Endothelial cell (in vitro differentiated cells): Measurements from ENCODE around the gene TMC5. TPM values are rescaled to one million over a fixed set of nuclear protein-coding genes. Genes with fewer than 3 reads are reported as not detected.
"Not testable (repeated sequence)": the region's sequence is repeated elsewhere in the genome, so short reads cannot be mapped to it uniquely, and the experiment has no call there.

ENCODE experiments used
- DNase-seq: peaks from one replicate; pipeline ENCODE4 v3.0.0; 2021; ENCODE audit warnings: low spot score
- H3K27ac Mint-ChIP-seq: one replicate; pipeline ENCODE4 v1.8.0; 2021; ENCODE audit warnings: mixed read lengths, inconsistent platforms; ENCODE audit not compliant: unreplicated experiment
- H3K27me3 Mint-ChIP-seq: one replicate; pipeline ENCODE4 v1.8.0; 2021; ENCODE audit warnings: mild to moderate bottlenecking, moderate library complexity, mixed read lengths, inconsistent platforms; ENCODE audit not compliant: unreplicated experiment
- H3K36me3 Mint-ChIP-seq: one replicate; pipeline ENCODE4 v1.8.0; 2021; ENCODE audit warnings: mild to moderate bottlenecking, low read depth, mixed read lengths, inconsistent platforms; ENCODE audit not compliant: unreplicated experiment
- H3K4me1 Mint-ChIP-seq: one replicate; pipeline ENCODE4 v1.8.0; 2021; ENCODE audit warnings: mild to moderate bottlenecking, mixed read lengths, inconsistent platforms; ENCODE audit not compliant: unreplicated experiment
- H3K4me3 Mint-ChIP-seq: one replicate; pipeline ENCODE4 v1.8.0; 2021; ENCODE audit warnings: mild to moderate bottlenecking, mixed read lengths, inconsistent platforms; ENCODE audit not compliant: unreplicated experiment
- H3K9me3 Mint-ChIP-seq: one replicate; pipeline ENCODE4 v1.8.0; 2021; ENCODE audit warnings: mixed read lengths, inconsistent platforms; ENCODE audit not compliant: unreplicated experiment
- total RNA-seq: library from RNA; stranded (reverse); fragmentation: NEBNext Ultra II Directional; extraction: Animal tissue kit (Norgen Biotek cat#: 25700); gene quantifications from one replicate; pipeline ENCODE4 v1.2.1, GENCODE V29; 2021; ENCODE audit not compliant: unreplicated experiment
- TF ChIP-seq, protein P1 (sequence below): fragments of 200-600 bp; sonication (generic); IDR thresholded peaks from one replicate; pipeline ENCODE4 v1.5.0; 2021; ENCODE audit warnings: antibody characterized with exemption; ENCODE audit not compliant: unreplicated experiment

TMC5 gene
- total RNA-seq, 1 donor from 2014 or later = 0.69 TPM

DNA sequence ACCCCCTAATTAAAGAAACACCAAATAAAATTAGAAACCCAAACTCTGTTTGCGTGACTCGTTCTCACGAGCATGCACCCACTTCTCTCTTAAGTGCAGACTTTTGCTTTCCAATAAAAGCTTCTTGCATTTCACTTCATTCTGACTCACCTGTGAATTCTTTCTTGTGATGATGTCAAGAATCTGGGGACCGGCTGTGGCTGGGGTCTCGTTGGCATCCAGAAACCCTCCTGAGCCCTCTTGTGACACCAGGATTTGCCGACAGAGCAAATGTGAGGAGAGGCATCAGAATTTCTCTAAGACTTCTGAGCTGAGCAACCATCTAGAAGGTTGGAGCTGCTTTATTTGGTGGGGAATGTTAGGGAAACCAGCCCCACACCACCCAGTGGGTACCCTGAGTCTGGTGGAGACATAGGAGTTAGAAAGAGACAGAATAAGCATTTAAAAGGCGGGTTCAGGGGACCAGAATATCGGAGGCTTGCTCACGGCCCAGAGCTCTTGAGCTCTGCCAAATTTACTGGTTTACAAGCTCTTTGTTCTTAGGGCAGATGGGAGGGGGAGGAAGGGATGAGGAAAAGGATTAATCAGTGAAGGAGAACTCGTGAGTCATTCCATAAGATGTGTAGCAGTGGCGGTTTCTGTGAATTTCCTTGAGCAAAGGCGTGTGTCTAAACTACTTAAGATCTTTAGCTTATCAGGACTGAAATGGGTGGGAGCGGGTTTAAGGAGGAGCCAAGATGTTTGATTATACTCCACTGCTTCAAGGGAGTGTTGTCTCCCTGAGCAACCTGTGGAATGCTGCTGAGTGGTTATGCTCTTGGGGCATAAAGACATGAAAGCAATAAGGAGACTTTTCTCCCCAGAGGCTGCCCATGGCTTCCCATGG is 24.2 kb upstream of the TMC5 start:
- no peaks in the 10 kb centered on the region for H3K27me3 Mint-ChIP-seq
- H3K4me3 Mint-ChIP-seq = no peak overlapping the region
- H3K4me1 Mint-ChIP-seq = peaks cover 32% of the 10 kb centered on the region
- no peaks in the 10 kb centered on the region for H3K9me3 Mint-ChIP-seq
- TF ChIP-seq, protein P1, sequence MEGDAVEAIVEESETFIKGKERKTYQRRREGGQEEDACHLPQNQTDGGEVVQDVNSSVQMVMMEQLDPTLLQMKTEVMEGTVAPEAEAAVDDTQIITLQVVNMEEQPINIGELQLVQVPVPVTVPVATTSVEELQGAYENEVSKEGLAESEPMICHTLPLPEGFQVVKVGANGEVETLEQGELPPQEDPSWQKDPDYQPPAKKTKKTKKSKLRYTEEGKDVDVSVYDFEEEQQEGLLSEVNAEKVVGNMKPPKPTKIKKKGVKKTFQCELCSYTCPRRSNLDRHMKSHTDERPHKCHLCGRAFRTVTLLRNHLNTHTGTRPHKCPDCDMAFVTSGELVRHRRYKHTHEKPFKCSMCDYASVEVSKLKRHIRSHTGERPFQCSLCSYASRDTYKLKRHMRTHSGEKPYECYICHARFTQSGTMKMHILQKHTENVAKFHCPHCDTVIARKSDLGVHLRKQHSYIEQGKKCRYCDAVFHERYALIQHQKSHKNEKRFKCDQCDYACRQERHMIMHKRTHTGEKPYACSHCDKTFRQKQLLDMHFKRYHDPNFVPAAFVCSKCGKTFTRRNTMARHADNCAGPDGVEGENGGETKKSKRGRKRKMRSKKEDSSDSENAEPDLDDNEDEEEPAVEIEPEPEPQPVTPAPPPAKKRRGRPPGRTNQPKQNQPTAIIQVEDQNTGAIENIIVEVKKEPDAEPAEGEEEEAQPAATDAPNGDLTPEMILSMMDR = no peak
- no peak for DNase-seq
- H3K27ac Mint-ChIP-seq = peak overlapping the region; percentile 89
- H3K36me3 Mint-ChIP-seq = peaks cover 4% of the 10 kb centered on the region

DNA sequence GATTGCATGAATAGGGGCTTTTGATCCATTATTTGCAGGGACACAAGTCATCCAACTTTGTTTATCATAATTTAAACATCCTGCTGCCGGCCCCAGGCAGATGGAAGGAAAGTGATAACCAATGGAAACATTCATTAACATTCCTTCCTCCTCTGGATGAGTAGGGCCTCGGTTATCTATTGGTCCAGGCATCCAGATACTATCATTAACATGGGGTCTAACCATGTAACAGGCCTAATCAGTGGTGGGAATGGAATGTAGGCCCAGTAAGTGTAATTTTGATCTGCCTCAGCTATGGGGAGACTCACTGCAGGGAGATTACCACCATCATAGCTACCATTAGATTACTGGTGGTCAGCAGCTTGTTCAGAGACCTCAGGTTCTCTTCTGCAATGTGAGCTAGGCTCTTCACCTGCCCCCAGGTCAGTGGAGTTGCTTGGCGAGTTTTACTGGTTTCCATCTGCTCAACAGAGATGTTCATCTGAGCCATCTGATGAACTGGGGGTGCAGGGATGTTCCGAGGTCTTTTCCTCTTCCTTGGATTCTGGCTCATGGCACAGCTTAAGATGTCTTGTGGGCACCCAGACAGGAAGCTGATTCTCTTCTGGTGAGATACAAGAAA is 21.9 kb upstream of the TMC5 start:
- not testable (repeated sequence) for H3K27me3 Mint-ChIP-seq, H3K4me3 Mint-ChIP-seq, DNase-seq, H3K36me3 Mint-ChIP-seq, H3K9me3 Mint-ChIP-seq
- Mint-ChIP-seq H3K4me1 (peaks cover 32% of the 10 kb centered on the region), H3K27ac (peak overlapping the region; percentile 70)

DNA sequence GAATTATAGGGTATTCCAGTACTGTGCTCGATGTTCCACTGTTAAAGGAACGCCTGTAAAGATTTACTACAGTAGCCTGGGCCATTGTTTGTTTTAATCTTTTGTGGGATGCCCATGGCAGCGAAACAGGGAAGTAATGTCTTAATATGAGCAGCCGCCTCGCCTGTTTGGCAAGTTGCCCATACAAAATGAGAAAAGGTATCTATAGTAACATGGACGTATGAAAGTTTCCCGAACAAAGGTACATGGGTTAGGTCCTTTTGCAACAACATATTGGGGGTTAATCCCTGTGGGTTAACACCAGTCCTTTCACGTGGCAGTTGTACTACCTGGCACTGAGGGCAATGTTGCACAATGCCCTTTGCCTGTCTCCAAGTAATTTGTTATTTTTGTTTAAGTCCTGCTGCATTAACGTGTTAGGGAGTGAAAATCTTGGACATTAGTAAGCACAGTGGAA is 21.1 kb upstream of the TMC5 start:
- TF ChIP-seq, protein P1 = no peak
- H3K36me3 Mint-ChIP-seq = peaks cover 11% of the 10 kb centered on the region
- H3K27me3 Mint-ChIP-seq = no peaks in the 10 kb centered on the region
- H3K27ac Mint-ChIP-seq = peak overlapping the region; percentile 70
- H3K4me3 Mint-ChIP-seq = no peak overlapping the region
- no peak for DNase-seq
- peaks cover 4% of the 10 kb centered on the region for H3K9me3 Mint-ChIP-seq
- H3K4me1 Mint-ChIP-seq = peaks cover 32% of the 10 kb centered on the region

DNA sequence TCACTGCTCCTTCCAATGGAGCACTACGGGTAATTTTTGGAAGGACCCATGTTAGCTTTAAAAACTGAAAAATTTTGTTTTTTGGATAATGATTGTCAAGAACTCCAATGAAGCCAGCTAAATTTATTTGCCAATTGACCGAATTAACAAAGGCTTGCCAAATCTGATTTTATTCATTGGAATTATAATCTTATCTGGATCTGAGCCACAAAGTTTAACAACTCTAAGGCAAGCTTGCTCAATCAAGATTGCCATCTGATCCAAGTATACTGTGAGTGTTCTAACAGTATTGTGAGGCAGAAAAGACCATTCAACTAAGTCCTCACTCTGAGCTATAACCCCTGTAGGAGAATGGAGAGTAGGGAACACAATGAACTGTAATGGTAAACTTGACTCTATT is 20.3 kb upstream of the TMC5 start:
- not testable (repeated sequence) for H3K4me3 Mint-ChIP-seq, H3K9me3 Mint-ChIP-seq, H3K27me3 Mint-ChIP-seq, DNase-seq, H3K27ac Mint-ChIP-seq
- H3K4me1 Mint-ChIP-seq = peaks cover 32% of the 10 kb centered on the region
- peaks cover 15% of the 10 kb centered on the region for H3K36me3 Mint-ChIP-seq

DNA sequence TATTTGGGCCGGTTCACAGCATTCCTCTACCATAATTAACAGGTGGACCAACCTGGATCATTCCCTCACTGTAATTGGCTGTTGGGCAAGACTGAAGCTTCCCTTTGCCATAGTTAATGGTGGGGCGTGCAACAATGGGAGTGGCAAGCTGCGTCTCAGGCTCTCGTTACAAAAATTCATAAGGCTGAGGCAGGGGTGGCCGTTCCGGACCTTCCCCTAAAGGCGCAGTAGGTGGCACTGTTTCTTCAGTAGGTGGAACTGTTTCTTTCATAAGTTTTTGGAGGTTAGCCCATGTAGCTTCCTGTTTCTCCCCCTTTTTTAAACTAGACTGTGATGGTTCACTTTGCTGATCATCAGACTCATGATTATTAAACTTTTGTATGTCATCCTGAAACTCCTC is 17.0 kb upstream of the TMC5 start:
- Mint-ChIP-seq H3K27me3 (no peaks in the 10 kb centered on the region), H3K36me3 (peaks cover 15% of the 10 kb centered on the region), H3K4me1 (peaks cover 15% of the 10 kb centered on the region), H3K4me3 (no peak overlapping the region), H3K9me3 (peaks cover 8% of the 10 kb centered on the region), H3K27ac (no peak overlapping the region)
- TF ChIP-seq, protein P1 = no peak
- no peak for DNase-seq
